ENCODE data around the gene CAPN2. TPM values are rescaled to one million over a fixed set of nuclear protein-coding genes. Genes with fewer than 3 reads are reported as not detected.

Gene CAPN2
- total RNA-seq, 1 donor from 2014 or later: 353 TPM

DNA sequence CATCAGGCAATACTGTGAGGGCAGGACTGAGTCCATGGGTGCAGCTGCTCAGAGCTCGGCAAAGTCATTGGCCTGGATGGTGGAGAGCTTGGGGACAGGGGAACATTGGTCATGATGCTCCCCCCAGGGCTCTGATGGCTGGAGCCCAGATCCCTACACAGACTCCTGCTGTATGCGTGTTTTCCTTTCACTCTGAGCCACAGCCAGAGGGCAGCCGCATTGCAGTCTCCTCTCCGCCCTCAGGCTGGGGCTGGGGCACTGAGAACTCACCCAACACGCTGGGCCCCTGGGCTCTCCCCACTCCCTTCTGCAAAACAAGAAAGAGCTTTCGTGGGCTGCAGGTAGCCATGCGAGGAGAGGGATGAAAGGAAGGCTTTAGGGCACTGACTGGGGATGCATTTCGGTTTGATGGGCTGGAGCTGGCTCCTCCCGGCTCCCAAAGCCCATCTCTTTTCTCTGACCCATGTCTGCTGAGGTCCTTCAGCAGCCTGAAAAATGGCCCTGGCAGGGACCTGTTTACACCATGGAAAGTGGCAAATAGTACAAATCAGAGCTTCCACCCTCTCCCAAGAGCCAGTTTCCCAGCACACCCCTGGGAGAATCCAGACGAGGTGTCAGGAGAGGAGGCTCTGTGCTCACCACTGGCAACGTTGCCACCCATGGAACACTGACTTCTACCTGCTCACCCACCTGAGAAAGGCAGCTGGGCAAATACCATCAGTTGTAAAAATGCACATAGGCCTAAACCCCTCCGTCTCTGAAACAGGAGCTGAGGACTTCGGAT, 43.8 kb downstream of the CAPN2 start:
- no peak overlapping the region for H3K4me3 ChIP-seq (ENCODE audit: low read depth, low read length)
- peaks cover 58% of the 10 kb centered on the region for H3K36me3 ChIP-seq (ENCODE audit: control insufficient read depth, insufficient read depth, low read length)
- DNase-seq (ENCODE audit: low read depth) (no peak), FAIRE-seq (no peak)
- no peaks in the 10 kb centered on the region for H3K27me3 ChIP-seq (ENCODE audit: control insufficient read depth, insufficient read depth, low read length)
- TF ChIP-seq, protein P1, sequence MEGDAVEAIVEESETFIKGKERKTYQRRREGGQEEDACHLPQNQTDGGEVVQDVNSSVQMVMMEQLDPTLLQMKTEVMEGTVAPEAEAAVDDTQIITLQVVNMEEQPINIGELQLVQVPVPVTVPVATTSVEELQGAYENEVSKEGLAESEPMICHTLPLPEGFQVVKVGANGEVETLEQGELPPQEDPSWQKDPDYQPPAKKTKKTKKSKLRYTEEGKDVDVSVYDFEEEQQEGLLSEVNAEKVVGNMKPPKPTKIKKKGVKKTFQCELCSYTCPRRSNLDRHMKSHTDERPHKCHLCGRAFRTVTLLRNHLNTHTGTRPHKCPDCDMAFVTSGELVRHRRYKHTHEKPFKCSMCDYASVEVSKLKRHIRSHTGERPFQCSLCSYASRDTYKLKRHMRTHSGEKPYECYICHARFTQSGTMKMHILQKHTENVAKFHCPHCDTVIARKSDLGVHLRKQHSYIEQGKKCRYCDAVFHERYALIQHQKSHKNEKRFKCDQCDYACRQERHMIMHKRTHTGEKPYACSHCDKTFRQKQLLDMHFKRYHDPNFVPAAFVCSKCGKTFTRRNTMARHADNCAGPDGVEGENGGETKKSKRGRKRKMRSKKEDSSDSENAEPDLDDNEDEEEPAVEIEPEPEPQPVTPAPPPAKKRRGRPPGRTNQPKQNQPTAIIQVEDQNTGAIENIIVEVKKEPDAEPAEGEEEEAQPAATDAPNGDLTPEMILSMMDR (IDR thresholded peaks at IDR 0.05; ENCODE audit: insufficient read depth, low read length, severe bottlenecking): no peak

DNA sequence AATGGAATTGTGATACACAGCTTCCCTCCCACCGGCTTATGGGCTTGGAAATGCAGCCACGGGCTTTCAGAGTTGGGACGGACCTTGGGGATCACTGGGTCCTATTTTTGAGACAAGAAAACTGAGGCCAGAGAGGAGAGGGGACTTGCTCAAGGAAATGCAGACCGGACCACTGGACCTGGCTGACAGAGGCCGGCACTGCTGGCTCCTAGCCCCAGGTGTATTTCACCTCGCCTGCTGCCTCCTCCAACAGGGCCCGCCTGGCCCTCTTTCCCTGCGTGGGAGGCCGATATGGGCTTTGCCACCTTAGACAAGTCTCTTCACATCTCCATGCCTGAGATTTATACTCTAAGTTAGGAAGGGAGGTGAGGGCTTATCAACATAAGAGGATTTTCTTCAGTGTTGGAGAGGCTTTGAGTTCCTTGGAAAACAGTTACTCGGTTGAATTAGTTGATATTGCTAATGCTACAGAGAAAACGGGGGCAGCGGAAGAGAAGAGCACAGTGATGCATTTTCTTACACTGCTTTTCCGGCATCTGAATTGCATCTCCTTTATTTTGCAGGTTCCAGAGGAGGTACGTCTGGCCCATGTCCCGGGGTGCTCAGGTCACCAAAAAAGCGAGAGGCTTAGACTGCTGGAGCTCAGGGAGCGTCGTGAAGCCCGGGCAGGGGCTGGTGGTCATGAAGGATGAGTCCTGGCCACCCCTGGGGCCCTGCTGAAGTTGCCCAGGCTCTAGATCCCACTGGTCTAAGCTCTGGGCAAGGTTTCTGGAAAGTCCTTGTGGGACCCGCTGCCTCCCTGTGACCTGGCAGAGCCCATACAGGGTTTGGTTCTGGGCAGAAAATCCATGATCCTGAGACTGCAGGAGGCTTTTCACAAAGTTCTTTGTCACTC, 44.7 kb downstream of the CAPN2 start:
- TF ChIP-seq, protein P1 (IDR thresholded peaks at IDR 0.05; ENCODE audit: insufficient read depth, low read length, severe bottlenecking): no peak
- Histone ChIP-seq H3K4me3 (ENCODE audit: low read depth, low read length) (no peak overlapping the region), H3K36me3 (ENCODE audit: control insufficient read depth, insufficient read depth, low read length) (peaks cover 58% of the 10 kb centered on the region), H3K27me3 (ENCODE audit: control insufficient read depth, insufficient read depth, low read length) (no peaks in the 10 kb centered on the region)
- FAIRE-seq (no peak), DNase-seq (ENCODE audit: low read depth) (no peak)

DNA sequence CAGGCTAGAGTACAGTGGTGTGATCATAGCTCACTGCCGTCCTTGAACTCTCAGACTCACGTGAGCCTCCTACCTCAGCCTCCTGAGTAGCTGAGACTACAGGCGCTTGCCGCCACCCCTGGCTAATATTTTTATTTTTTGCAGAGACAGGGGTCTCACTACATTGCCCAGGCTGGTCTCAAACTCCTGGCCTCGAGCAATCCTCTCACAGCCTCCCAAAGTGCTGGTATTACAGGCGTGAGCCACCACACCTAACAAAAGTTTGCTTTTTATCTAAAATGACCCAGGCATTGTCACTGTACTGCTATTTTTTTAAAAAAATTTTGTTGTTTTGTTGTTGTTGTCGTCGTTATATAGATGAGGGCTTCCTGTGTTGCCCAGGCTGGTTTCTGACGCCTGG, 46.4 kb downstream of the CAPN2 start:
- FAIRE-seq (no peak), DNase-seq (ENCODE audit: low read depth) (no peak)
- no peak overlapping the region for H3K4me3 ChIP-seq (ENCODE audit: low read depth, low read length)
- peaks cover 54% of the 10 kb centered on the region for H3K36me3 ChIP-seq (ENCODE audit: control insufficient read depth, insufficient read depth, low read length)
- H3K27me3 ChIP-seq (ENCODE audit: control insufficient read depth, insufficient read depth, low read length): no peaks in the 10 kb centered on the region
- TF ChIP-seq, protein P1 (IDR thresholded peaks at IDR 0.05; ENCODE audit: insufficient read depth, low read length, severe bottlenecking): no peak

DNA sequence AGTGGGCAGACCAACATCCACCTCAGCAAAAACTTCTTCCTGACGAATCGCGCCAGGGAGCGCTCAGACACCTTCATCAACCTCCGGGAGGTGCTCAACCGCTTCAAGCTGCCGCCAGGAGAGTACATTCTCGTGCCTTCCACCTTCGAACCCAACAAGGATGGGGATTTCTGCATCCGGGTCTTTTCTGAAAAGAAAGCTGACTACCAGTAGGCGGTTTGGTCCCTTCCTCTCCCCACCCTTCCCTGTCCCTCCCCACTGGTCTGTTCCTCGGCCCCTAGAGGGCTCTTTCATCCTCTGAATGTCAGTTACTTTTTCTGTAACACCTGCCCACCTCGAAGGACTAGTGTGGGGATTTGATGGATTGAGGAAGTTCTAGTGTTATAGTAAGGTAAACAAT, 46.9 kb downstream of the CAPN2 start:
- H3K36me3 ChIP-seq (ENCODE audit: control insufficient read depth, insufficient read depth, low read length): peaks cover 55% of the 10 kb centered on the region
- no peak for DNase-seq (ENCODE audit: low read depth)
- TF ChIP-seq, protein P1 (IDR thresholded peaks at IDR 0.05; ENCODE audit: insufficient read depth, low read length, severe bottlenecking): no peak
- no peak overlapping the region for H3K4me3 ChIP-seq (ENCODE audit: low read depth, low read length)
- FAIRE-seq: no peak
- H3K27me3 ChIP-seq (ENCODE audit: control insufficient read depth, insufficient read depth, low read length): no peaks in the 10 kb centered on the region

DNA sequence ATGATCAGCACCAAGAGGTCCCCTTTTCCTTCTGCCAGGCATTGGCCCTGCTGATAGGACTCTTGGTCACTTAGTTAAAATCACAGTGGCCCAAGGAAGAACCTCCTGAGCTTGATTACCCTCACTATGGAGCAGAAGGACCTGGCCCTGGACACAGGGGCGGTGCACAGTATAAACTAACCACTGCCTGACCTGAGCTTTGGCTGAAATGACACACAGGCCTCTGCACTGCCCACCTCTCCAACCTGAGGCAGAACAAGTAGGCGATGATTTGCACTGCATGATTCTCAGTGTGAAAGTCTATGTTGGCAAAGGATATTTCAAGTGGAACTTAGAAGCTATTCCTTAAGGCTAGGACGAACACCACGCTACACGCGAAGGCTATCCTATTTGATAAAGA, 48.5 kb downstream of the CAPN2 start:
- TF ChIP-seq, protein P1 (IDR thresholded peaks at IDR 0.05; ENCODE audit: insufficient read depth, low read length, severe bottlenecking): no peak
- no peak for FAIRE-seq
- Histone ChIP-seq H3K4me3 (ENCODE audit: low read depth, low read length) (no peak overlapping the region), H3K27me3 (ENCODE audit: control insufficient read depth, insufficient read depth, low read length) (no peaks in the 10 kb centered on the region), H3K36me3 (ENCODE audit: control insufficient read depth, insufficient read depth, low read length) (peaks cover 56% of the 10 kb centered on the region)
- DNase-seq (ENCODE audit: low read depth): no peak
